HG02763 (cell line): ENCODE results near the gene NME7.
"Not testable (repeated sequence)": the region's sequence is repeated elsewhere in the genome, so short reads cannot be mapped to it uniquely, and the experiment has no call there.

Experiments
- ATAC-seq: cut with Tn5 transposase; IDR thresholded peaks from one replicate; pipeline ENCODE4 v1.9.1; 2021; ENCODE audit warnings: mild to moderate bottlenecking, moderate library complexity; ENCODE audit not compliant: unreplicated experiment

Gene NME7

GRCh38 chr1:169130683-169131082 lies 236.9 kb downstream of the NME7 start:
- no peak for ATAC-seq

- ATAC-seq: no peak
Observed at GRCh38 chr1:169129109-169129784, 238.3 kb downstream of the NME7 start.

- ATAC-seq: no peak
Observed at GRCh38 chr1:169128562-169128961, 239.0 kb downstream of the NME7 start.

- no peak for ATAC-seq
Observed at GRCh38 chr1:169127305-169127704, 240.3 kb downstream of the NME7 start.

- ATAC-seq: no peak
Observed at GRCh38 chr1:169126335-169126734, 241.3 kb downstream of the NME7 start.

GRCh38 chr1:169125597-169125996 lies 242.0 kb downstream of the NME7 start:
- ATAC-seq: not testable (repeated sequence)

GRCh38 chr1:169124459-169124858 lies 243.1 kb downstream of the NME7 start:
- ATAC-seq: no peak

GRCh38 chr1:169122976-169123375 lies 244.6 kb downstream of the NME7 start:
- no peak for ATAC-seq

GRCh38 chr1:169121146-169121923 lies 246.3 kb downstream of the NME7 start:
- ATAC-seq: no peak

- no peak for ATAC-seq
Observed at GRCh38 chr1:169120066-169120465, 247.5 kb downstream of the NME7 start.

GRCh38 chr1:169119405-169119804 lies 248.2 kb downstream of the NME7 start:
- ATAC-seq: no peak

GRCh38 chr1:169118227-169118626 lies 249.4 kb downstream of the NME7 start:
- no peak for ATAC-seq

- ATAC-seq: no peak
Observed at GRCh38 chr1:169117599-169117998, 250.0 kb downstream of the NME7 start.

GRCh38 chr1:169117014-169117413 lies 250.6 kb downstream of the NME7 start:
- ATAC-seq: no peak

GRCh38 chr1:169115891-169116585 lies 251.6 kb downstream of the NME7 start:
- ATAC-seq: peak; percentile 65

- no peak for ATAC-seq
Observed at GRCh38 chr1:169113613-169114119, 253.9 kb downstream of the NME7 start.

- ATAC-seq: no peak
Observed at GRCh38 chr1:169112241-169112640, 255.4 kb downstream of the NME7 start.

GRCh38 chr1:169111472-169111871 lies 256.1 kb downstream of the NME7 start:
- no peak for ATAC-seq

GRCh38 chr1:169110689-169111447 lies 256.7 kb downstream of the NME7 start:
- ATAC-seq: no peak

- ATAC-seq: no peak
Observed at GRCh38 chr1:169110236-169110635, 257.4 kb downstream of the NME7 start.
